GM19193 (cell line): ENCODE data around the gene SNRPA.

ENCODE experiments used
- POLR2A ChIP-seq: IDR thresholded peaks from 4 replicates; pipeline ENCODE4 v1.6.1; 2011; ENCODE audit not compliant: insufficient read depth, insufficient read length; ENCODE audit errors: extremely low read depth

SNRPA gene

GRCh38 chr19:40755791-40756190 is 4.8 kb downstream of the SNRPA start:
- no peak for TF ChIP-seq POLR2A

GRCh38 chr19:40756502-40757110 is 5.6 kb downstream of the SNRPA start:
- no peak for TF ChIP-seq POLR2A

GRCh38 chr19:40758491-40758890 is 7.5 kb downstream of the SNRPA start:
- TF ChIP-seq POLR2A = no peak

GRCh38 chr19:40759352-40759751 is 8.3 kb downstream of the SNRPA start:
- no peak for TF ChIP-seq POLR2A

GRCh38 chr19:40762754-40763470 is 11.9 kb downstream of the SNRPA start:
- no peak for TF ChIP-seq POLR2A

- no peak for TF ChIP-seq POLR2A
These were observed 12.5 kb downstream of the SNRPA start for GRCh38 chr19:40763526-40763925.

GRCh38 chr19:40763963-40764362 is 13.0 kb downstream of the SNRPA start:
- no peak for TF ChIP-seq POLR2A

- TF ChIP-seq POLR2A = no peak
These were observed 17.9 kb downstream of the SNRPA start for GRCh38 chr19:40768869-40769268.

- TF ChIP-seq POLR2A = no peak
These were observed 24.1 kb downstream of the SNRPA start, which contains the start of gene MIA for GRCh38 chr19:40774916-40775631. Gene MIA (plus strand): TSS chr19:40775521. CDS start chr19:40775543, 22 bp downstream.

- no peak for TF ChIP-seq POLR2A
These were observed 24.6 kb downstream of the SNRPA start for GRCh38 chr19:40775632-40776022.

- no peak for TF ChIP-seq POLR2A
These were observed 25.4 kb downstream of the SNRPA start for GRCh38 chr19:40776364-40776763.

GRCh38 chr19:40776932-40777644 is 26.1 kb downstream of the SNRPA start:
- TF ChIP-seq POLR2A = no peak

GRCh38 chr19:40777645-40777936 is 26.6 kb downstream of the SNRPA start:
- TF ChIP-seq POLR2A = peak; percentile 71

- peak; percentile 68 for TF ChIP-seq POLR2A
These were observed 27.1 kb downstream of the SNRPA start, which contains the start of gene RAB4B for GRCh38 chr19:40777937-40778705. Gene RAB4B (plus strand): TSS chr19:40778247. CDS start chr19:40778376, 129 bp downstream.

GRCh38 chr19:40778706-40779284 is 27.8 kb downstream of the SNRPA start:
- no peak for TF ChIP-seq POLR2A

GRCh38 chr19:40780582-40780981 is 29.6 kb downstream of the SNRPA start:
- TF ChIP-seq POLR2A = no peak
